IMR-90 (cell line): ENCODE data around the gene COG2. TPM values are rescaled to one million over a fixed set of nuclear protein-coding genes. Genes with fewer than 3 reads are reported as not detected.

ENCODE experiments used
- ATAC-seq: fragments of 200-7000 bp; cut with Tn5 transposase; 2 replicates; pipeline ENCODE4 v1.9.1; 2020; ENCODE audit warnings: low read depth, mild to moderate bottlenecking, moderate library complexity
- BruUV-seq: library from RNA; stranded (reverse); fragments of 400-500 nt; replicated peaks from 2 replicates; lab custom pipeline; 2021; lab: Mats Ljungman, UMichigan
- CTCF ChIA-PET: fragments of 300-600 bp; formaldehyde crosslinking; extraction: SDS; loops from one replicate; lab custom pipeline; 2021; ENCODE audit warnings: antibody characterized with exemption; lab: Yijun Ruan, JAX
- POLR2A ChIA-PET: fragments of 300-600 bp; sonication (Branson Sonifier 250); formaldehyde crosslinking; loops from one replicate; lab custom pipeline; 2022; ENCODE audit warnings: antibody characterized with exemption; ENCODE audit not compliant: unreplicated experiment; lab: Charles Lee
- DNase-seq: peaks from one replicate; pipeline ENCODE4 v3.0.0; 2013
- H2AFZ ChIP-seq: replicated peaks from 2 replicates; pipeline ENCODE3; 2013; ENCODE audit warnings: low read length, mild to moderate bottlenecking; ENCODE audit not compliant: poor library complexity
- H2AK5ac ChIP-seq: 2 replicates; pipeline ENCODE4 v1.6.1; 2013; ENCODE audit warnings: low read depth, low read length, inconsistent platforms
- H2AK9ac ChIP-seq: replicated peaks from 2 replicates; pipeline ENCODE3; 2013; ENCODE audit warnings: mild to moderate bottlenecking, low read depth, low read length, moderate library complexity; ENCODE audit not compliant: poor library complexity
- H2BK120ac ChIP-seq: 2 replicates; pipeline ENCODE4 v1.6.1; 2013; ENCODE audit warnings: low read depth, low read length, inconsistent platforms
- H2BK15ac ChIP-seq: 3 replicates; pipeline ENCODE4 v1.6.1; 2013; ENCODE audit warnings: low read depth, low read length, inconsistent platforms
- H2BK20ac ChIP-seq: 2 replicates; pipeline ENCODE4 v1.6.1; 2013; ENCODE audit warnings: low read depth, mild to moderate bottlenecking, inconsistent platforms, low read length, moderate library complexity
- H2BK5ac ChIP-seq: 2 replicates; pipeline ENCODE4 v1.6.1; 2013; ENCODE audit warnings: mild to moderate bottlenecking, low read depth, low read length, inconsistent platforms; ENCODE audit not compliant: poor library complexity, severe bottlenecking
- H3K14ac ChIP-seq: replicated peaks from 2 replicates; pipeline ENCODE4 v1.6.1; 2013; ENCODE audit warnings: low read depth, low read length, inconsistent platforms
- H3K18ac ChIP-seq: 2 replicates; pipeline ENCODE4 v1.6.1; 2013; ENCODE audit warnings: low read depth, low read length, control low read depth
- H3K23ac ChIP-seq: 2 replicates; pipeline ENCODE4 v1.6.1; 2013; ENCODE audit warnings: low read depth, low read length, inconsistent platforms
- H3K27ac ChIP-seq: 2 replicates; pipeline ENCODE4 v1.5.1; 2013; ENCODE audit warnings: mild to moderate bottlenecking, control low read depth, low read length; ENCODE audit not compliant: insufficient read depth
- H3K27me3 ChIP-seq: 2 replicates; pipeline ENCODE4 v1.6.1; 2013; ENCODE audit warnings: low read length; ENCODE audit not compliant: control insufficient read depth, insufficient read depth
- H3K36me3 ChIP-seq: 2 replicates; pipeline ENCODE4 v1.6.1; 2013; ENCODE audit warnings: low read length, mixed read lengths; ENCODE audit not compliant: control insufficient read depth, insufficient read depth
- H3K4ac ChIP-seq: 2 replicates; pipeline ENCODE4 v1.6.1; 2013; ENCODE audit warnings: low read depth, low read length, inconsistent platforms
- H3K4me1 ChIP-seq: 2 replicates; pipeline ENCODE4 v1.6.1; 2013; ENCODE audit warnings: low read length, mixed read lengths; ENCODE audit not compliant: control insufficient read depth, insufficient read depth
- H3K4me2 ChIP-seq: 2 replicates; pipeline ENCODE4 v1.6.1; 2013; ENCODE audit warnings: low read depth, mild to moderate bottlenecking, control low read depth, low read length, moderate library complexity
- H3K4me3 ChIP-seq: 2 replicates; pipeline ENCODE4 v1.5.1; 2013; ENCODE audit warnings: low read depth, mild to moderate bottlenecking, control low read depth, low read length, moderate library complexity; ENCODE audit not compliant: insufficient read depth
- H3K56ac ChIP-seq: 2 replicates; pipeline ENCODE4 v1.6.1; 2013; ENCODE audit warnings: low read length, inconsistent platforms; ENCODE audit not compliant: insufficient read depth; ENCODE audit errors: extremely low read depth
- H3K79me1 ChIP-seq, 2 experiments: 2 replicates each; pipeline ENCODE4 v1.6.1; 2013; ENCODE audit warnings: low read length in 2 of 2, inconsistent platforms in 1 of 2, low read depth in 1 of 2
- H3K9ac ChIP-seq: 2 replicates; pipeline ENCODE4 v1.6.1; 2013; ENCODE audit warnings: low read depth, low read length, control low read depth
- H3K9me1 ChIP-seq: 2 replicates; pipeline ENCODE4 v1.6.1; 2013; ENCODE audit warnings: low read length, inconsistent platforms; ENCODE audit not compliant: insufficient read depth
- H3K9me3 ChIP-seq: 2 replicates; pipeline ENCODE4 v1.6.1; 2013; ENCODE audit warnings: low read length; ENCODE audit not compliant: control insufficient read depth, insufficient read depth
- H4K20me1 ChIP-seq: 2 replicates; pipeline ENCODE4 v1.6.1; 2013; ENCODE audit warnings: low read length, inconsistent platforms; ENCODE audit not compliant: insufficient read depth
- H4K5ac ChIP-seq: 2 replicates; pipeline ENCODE4 v1.6.1; 2013; ENCODE audit warnings: mild to moderate bottlenecking, low read depth, low read length, control low read depth
- H4K8ac ChIP-seq, 2 experiments: 2 replicates each; pipeline ENCODE4 v1.6.1; 2013; ENCODE audit warnings: low read depth in 2 of 2, low read length in 2 of 2, control low read depth in 1 of 2, inconsistent platforms in 1 of 2
- H4K91ac ChIP-seq: 2 replicates; pipeline ENCODE4 v1.6.1; 2013; ENCODE audit warnings: low read depth, low read length, inconsistent platforms; ENCODE audit not compliant: insufficient read depth
- BHLHE40 ChIP-seq: fragments of 150-350 bp; IDR thresholded peaks from 2 replicates; pipeline ENCODE4 v1.6.1; 2016; ENCODE audit warnings: mild to moderate bottlenecking, low read depth, low read length
- CEBPB ChIP-seq: IDR thresholded peaks from 2 replicates; pipeline ENCODE4 v1.6.1; 2012; ENCODE audit warnings: low read depth, low read length, improper control_type of control experiment
- CHD1 ChIP-seq: IDR thresholded peaks from 2 replicates; pipeline ENCODE4 v1.6.1; 2012; ENCODE audit warnings: low read depth, low read length, improper control_type of control experiment
- CTCF ChIP-seq: conservative IDR thresholded peaks from 2 replicates; pipeline ENCODE4 v1.5.1; 2012; ENCODE audit warnings: mild to moderate bottlenecking, low read depth, low read length, improper control_type of control experiment
- FOS ChIP-seq: fragments of 150-350 bp; IDR thresholded peaks from 2 replicates; pipeline ENCODE4 v1.6.1; 2016; ENCODE audit warnings: low read depth, low read length
- MAFK ChIP-seq: IDR thresholded peaks from 2 replicates; pipeline ENCODE4 v1.6.1; 2012; ENCODE audit warnings: low read depth, low read length, improper control_type of control experiment
- MAZ ChIP-seq: IDR thresholded peaks from 2 replicates; pipeline ENCODE4 v1.6.1; 2012; ENCODE audit warnings: low read depth, mild to moderate bottlenecking, low read length, improper control_type of control experiment, moderate library complexity, borderline replicate concordance
- MXI1 ChIP-seq: IDR thresholded peaks from 2 replicates; pipeline ENCODE4 v1.6.1; 2012; ENCODE audit warnings: low read depth, mild to moderate bottlenecking, low read length, moderate library complexity, borderline replicate concordance
- NFE2L2 ChIP-seq: fragments of 150-350 bp; IDR thresholded peaks from 2 replicates; pipeline ENCODE4 v1.6.1; 2016; ENCODE audit warnings: low read depth, mild to moderate bottlenecking, low read length
- POLR2A ChIP-seq: IDR thresholded peaks from 2 replicates; pipeline ENCODE4 v1.6.1; 2012; ENCODE audit warnings: mild to moderate bottlenecking, low read depth, low read length
- RAD21 ChIP-seq: IDR thresholded peaks from 2 replicates; pipeline ENCODE4 v1.6.1; 2012; ENCODE audit warnings: low read length, improper control_type of control experiment
- RCOR1 ChIP-seq: IDR thresholded peaks from 2 replicates; pipeline ENCODE4 v1.6.1; 2012; ENCODE audit warnings: mild to moderate bottlenecking, low read length, improper control_type of control experiment; ENCODE audit not compliant: insufficient replicate concordance
- RFX5 ChIP-seq: IDR thresholded peaks from 2 replicates; pipeline ENCODE4 v1.8.0; 2012; ENCODE audit warnings: low read depth, mild to moderate bottlenecking, low read length, moderate library complexity
- SMC3 ChIP-seq: fragments of 150-350 bp; IDR thresholded peaks from 2 replicates; pipeline ENCODE4 v1.6.1; 2016; ENCODE audit warnings: low read depth, mild to moderate bottlenecking, antibody characterized with exemption, low read length, moderate library complexity
- USF2 ChIP-seq: fragments of 150-350 bp; IDR thresholded peaks from 2 replicates; pipeline ENCODE4 v1.6.1; 2017; ENCODE audit warnings: mild to moderate bottlenecking, antibody characterized with exemption, low read length, low read depth
- WGBS, 2 experiments: methylation state at CpG; one replicate each; pipeline versions ENCODE4 v1.1.5 to v1.1.7; 2013; ENCODE audit warnings: missing lambda C conversion rate in 2 of 2; ENCODE audit not compliant: insufficient read length in 1 of 2; ENCODE audit errors: extremely low coverage in 2 of 2; 5-methylcytosine and 5-hydroxymethylcytosine counted together
- dilution Hi-C: fragments of 300-500 bp; cut with HindIII; formaldehyde crosslinking; loops from one replicate; pipeline ENCODE4 v1.14.3; 2018; ENCODE audit warnings: low sequenced_read_pairs; ENCODE audit not compliant: unreplicated experiment
- in situ Hi-C: fragments of 300-500 bp; cut with MboI; formaldehyde crosslinking; loops from 3 replicates; pipeline ENCODE4 v1.14.3; 2019; ENCODE audit warnings: low sequenced_read_pairs, inconsistent platforms, mixed read lengths
- intact Hi-C: fragments of 100-400 bp; cut with micrococcal nuclease; formaldehyde crosslinking; loops from 2 replicates; pipeline ENCODE4 v1.10.0; 2022
- polyA plus RNA-seq, 3 experiments: library from polyadenylated mRNA; depleted of rRNA; stranded (reverse); fragments of >200 nt; gene quantifications; 2 replicates each; pipeline ENCODE4 v1.2.3, GENCODE V29; 2012; ENCODE audit warnings: low replicate concordance in 1 of 3
- total RNA-seq: library from RNA; depleted of rRNA; stranded (reverse); fragments of >200 nt; gene quantifications from 2 replicates; pipeline ENCODE4 v1.2.3, GENCODE V29; 2012
- TF ChIP-seq, protein P1 (sequence below): fragments of 150-350 bp; IDR thresholded peaks from 2 replicates; pipeline ENCODE4 v1.6.1; 2016; ENCODE audit warnings: low read depth, mild to moderate bottlenecking, low read length, moderate library complexity, borderline replicate concordance

The COG2 gene
- total and polyA plus RNA-seq, 2 of the 4 experiments (the other 2 are of a cell fraction) = 9.1 to 16.7 TPM

DNA sequence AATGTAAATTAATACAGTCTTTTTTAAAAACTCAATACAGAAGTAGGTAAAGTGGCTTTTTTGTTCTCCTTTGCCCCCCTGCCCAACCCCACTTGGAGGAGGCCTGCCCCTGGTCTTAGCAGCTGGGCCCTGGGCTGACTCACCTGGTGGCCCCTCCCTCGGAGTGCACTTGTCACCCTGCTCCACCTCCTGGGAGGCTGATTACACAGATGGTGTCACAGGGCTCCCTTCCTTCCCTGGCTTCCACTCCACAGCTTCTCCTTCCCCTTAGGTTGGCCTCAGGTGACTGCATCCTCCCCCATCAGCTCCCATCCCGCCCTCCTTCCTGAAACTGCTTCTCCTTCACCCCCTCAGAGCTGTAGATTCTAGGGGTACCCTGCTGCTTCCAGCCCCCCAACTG is 93.2 kb downstream of the COG2 start:
- Histone ChIP-seq H4K20me1 (no peaks in the 10 kb centered on the region), H4K91ac (no peak overlapping the region), H2BK120ac (no peak overlapping the region), H3K4ac (no peak overlapping the region), H4K5ac (no peak overlapping the region), H3K27ac (no peak overlapping the region), H2BK15ac (no peak overlapping the region), H3K56ac (no peak overlapping the region), H3K9ac (no peak overlapping the region), H3K4me3 (no peak overlapping the region), H3K9me1 (no peaks in the 10 kb centered on the region), H2AFZ (no peak overlapping the region), H3K36me3 (no peaks in the 10 kb centered on the region), H3K14ac (no peak overlapping the region), H3K79me1 (no peaks in the 10 kb centered on the region), H3K18ac (no peak overlapping the region), H2AK9ac (no peak overlapping the region), H2AK5ac (no peak overlapping the region), H3K4me2 (no peak overlapping the region), H3K23ac (no peak overlapping the region), H3K9me3 (no peaks in the 10 kb centered on the region), H3K4me1 (no peaks in the 10 kb centered on the region), H2BK20ac (no peak overlapping the region), H3K27me3 (peaks cover 3% of the 10 kb centered on the region), H2BK5ac (no peak overlapping the region), H4K8ac (no peak overlapping the region)
- dilution Hi-C loops = no loop called here
- intact Hi-C loops = no loop called here
- BruUV-seq = no TSS peak
- TF ChIP-seq FOS (no peak), NFE2L2 (no peak), RCOR1 (no peak), POLR2A (no peak), BHLHE40 (no peak), USF2 (no peak), MAFK (no peak), MAZ (no peak), CHD1 (no peak), RAD21 (no peak), RFX5 (no peak), SMC3 (no peak), CEBPB (no peak), CTCF (no peak), MXI1 (no peak)
- TF ChIP-seq, protein P1, sequence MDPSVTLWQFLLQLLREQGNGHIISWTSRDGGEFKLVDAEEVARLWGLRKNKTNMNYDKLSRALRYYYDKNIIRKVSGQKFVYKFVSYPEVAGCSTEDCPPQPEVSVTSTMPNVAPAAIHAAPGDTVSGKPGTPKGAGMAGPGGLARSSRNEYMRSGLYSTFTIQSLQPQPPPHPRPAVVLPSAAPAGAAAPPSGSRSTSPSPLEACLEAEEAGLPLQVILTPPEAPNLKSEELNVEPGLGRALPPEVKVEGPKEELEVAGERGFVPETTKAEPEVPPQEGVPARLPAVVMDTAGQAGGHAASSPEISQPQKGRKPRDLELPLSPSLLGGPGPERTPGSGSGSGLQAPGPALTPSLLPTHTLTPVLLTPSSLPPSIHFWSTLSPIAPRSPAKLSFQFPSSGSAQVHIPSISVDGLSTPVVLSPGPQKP = no peak
- WGBS, 2 experiments = 29% methylated on average over 2 of the region's 2 CpGs; no CpG with 5 or more reads in 1 of the 2 experiments
- no peak for ATAC-seq
- POLR2A ChIA-PET = no interaction called here
- in situ Hi-C loops = no loop called here
- CTCF ChIA-PET = no interaction called here
- no peak for DNase-seq
